ENCODE measurements around the gene KANSL2. TPM values are rescaled to one million over a fixed set of nuclear protein-coding genes. Genes with fewer than 3 reads are reported as not detected.

The KANSL2 gene
- total and polyA plus RNA-seq, 9 of the 15 experiments (the other 6 are each of a cell fraction or from before 2014, with no cell fraction given) = 41.1 to 89.8 (median 55.4) TPM

- TF ChIP-seq BCLAF1 (IDR thresholded peaks at IDR 0.05; ENCODE audit: borderline replicate concordance in 1 of 2, control insufficient read depth in 1 of 2, low read depth in 2 of 2, low read length in 1 of 2) = no peak
- no peak for TF ChIP-seq TEAD2 (tag; IDR thresholded peaks at IDR 0.05)
- no peak for TF ChIP-seq ZBTB1 (CRISPR knock-in tag; IDR thresholded peaks at IDR 0.05; ENCODE audit: borderline replicate concordance, low read depth)
- no peak for TF ChIP-seq CBX8 (IDR thresholded peaks at IDR 0.05; ENCODE audit: borderline replicate concordance, extremely low read depth, low read depth, low read length, poor library complexity, severe bottlenecking)
- TF ChIP-seq ILK (tag; IDR thresholded peaks at IDR 0.05; ENCODE audit: borderline replicate concordance, low read depth) = no peak
- TF ChIP-seq TAL1 (IDR thresholded peaks at IDR 0.05) = peak; percentile 25; the same call in 1 of the 2 replicates
- TF ChIP-seq HNRNPK (IDR thresholded peaks at IDR 0.05; ENCODE audit: low read depth, low read length, poor library complexity, severe bottlenecking) = no peak
- TF ChIP-seq SOX6 (IDR thresholded peaks at IDR 0.05) = peak; percentile 59; the same call in 1 of the 2 replicates
- no peak for TF ChIP-seq MEF2A (IDR thresholded peaks at IDR 0.05; ENCODE audit: control insufficient read depth, low read depth, low read length)
- no peak for TF ChIP-seq TBL1XR1 (IDR thresholded peaks at IDR 0.05; ENCODE audit: low read length in 2 of 2)
- TF ChIP-seq SETDB1 (IDR thresholded peaks at IDR 0.05; ENCODE audit: low read length) = no peak
- no peak for TF ChIP-seq MEF2D (tag; conservative IDR thresholded peaks at IDR 0.05; ENCODE audit: low read depth)
- TF ChIP-seq ZNF79 (CRISPR knock-in tag; IDR thresholded peaks at IDR 0.05; ENCODE audit: low read depth) = no peak
- TF ChIP-seq POLR2B (IDR thresholded peaks at IDR 0.05; ENCODE audit: low read depth, partially characterized antibody) = no peak
- TF ChIP-seq ZNF668 (CRISPR knock-in tag; IDR thresholded peaks at IDR 0.05) = no peak
These were observed 41.6 kb downstream of the KANSL2 start (continued) for GRCh38 chr12:48640428-48640827.

All from K562 (cell line).